SJSA1 (cell line): ENCODE measurements around the gene CLK3. TPM values are rescaled to one million over a fixed set of nuclear protein-coding genes. Genes with fewer than 3 reads are reported as not detected.
"Not testable (repeated sequence)": the region's sequence is repeated elsewhere in the genome, so short reads cannot be mapped to it uniquely, and the experiment has no call there.

Source experiments
- DNase-seq, 2 experiments: peaks; one replicate each; pipeline ENCODE4 v3.0.0-alpha.2; 2015 to 2020; ENCODE audit warnings: low spot score in 2 of 2, low read depth in 1 of 2
- H3K27ac ChIP-seq: fragments of 250-450 bp; sonication (Bioruptor Pico); 2 replicates; pipeline ENCODE4 v1.5.1; 2020; ENCODE audit warnings: mild to moderate bottlenecking, moderate library complexity
- H3K27me3 ChIP-seq: fragments of 250-450 bp; sonication (Bioruptor Pico); replicated peaks from 2 replicates; pipeline ENCODE4 v1.5.1; 2020; ENCODE audit warnings: mild to moderate bottlenecking, moderate library complexity
- H3K36me3 ChIP-seq: fragments of 250-450 bp; sonication (Bioruptor Pico); 2 replicates; pipeline ENCODE4 v1.5.1; 2020; ENCODE audit warnings: mild to moderate bottlenecking
- H3K4me1 ChIP-seq: fragments of 250-450 bp; sonication (Bioruptor Pico); replicated peaks from 2 replicates; pipeline ENCODE4 v1.6.1; 2021; ENCODE audit warnings: mild to moderate bottlenecking
- H3K4me3 ChIP-seq: fragments of 250-450 bp; sonication (Bioruptor Pico); 2 replicates; pipeline ENCODE4 v1.5.1; 2020; ENCODE audit warnings: mild to moderate bottlenecking
- H3K9me3 ChIP-seq: fragments of 250-450 bp; sonication (Bioruptor Pico); replicated peaks from 2 replicates; pipeline ENCODE4 v1.5.1; 2020; ENCODE audit warnings: mild to moderate bottlenecking
- total RNA-seq: library from RNA; depleted of rRNA; stranded (reverse); fragments of >200 nt; shearing (Covaris generic); gene quantifications from 2 replicates; pipeline ENCODE4 v1.2.3, GENCODE V29; 2014

Gene CLK3
- total RNA-seq, 1 experiment from 2014 or later: 57.3 TPM

GRCh38 chr15:74651242-74651741 is 35.7 kb downstream of the CLK3 start:
- DNase-seq: no peak
- Histone ChIP-seq H3K27ac (no peak overlapping the region), H3K27me3 (no peaks in the 10 kb centered on the region), H3K4me3 (no peak overlapping the region), H3K36me3 (peaks cover 30% of the 10 kb centered on the region), H3K9me3 (no peaks in the 10 kb centered on the region), H3K4me1 (peaks cover 14% of the 10 kb centered on the region)

GRCh38 chr15:74653426-74654102 is 37.9 kb downstream of the CLK3 start:
- Histone ChIP-seq H3K27ac (peak overlapping the region; percentile 41; the same call in 1 of the 2 replicates), H3K4me1 (peaks cover 18% of the 10 kb centered on the region)
- peak; percentile 73 to 77 for DNase-seq

GRCh38 chr15:74655424-74655823 is 39.8 kb downstream of the CLK3 start:
- Histone ChIP-seq H3K27me3 (no peaks in the 10 kb centered on the region), H3K4me1 (peaks cover 18% of the 10 kb centered on the region), H3K36me3 (peaks cover 26% of the 10 kb centered on the region), H3K9me3 (no peaks in the 10 kb centered on the region), H3K4me3 (no peak overlapping the region), H3K27ac (no peak overlapping the region)
- DNase-seq: no peak

More at GRCh38 chr15:74653426-74654102, 37.9 kb downstream of the CLK3 start:
- Histone ChIP-seq H3K27me3 (no peaks in the 10 kb centered on the region), H3K4me3 (no peak overlapping the region), H3K36me3 (peaks cover 30% of the 10 kb centered on the region), H3K9me3 (no peaks in the 10 kb centered on the region)

- H3K9me3 ChIP-seq: no peaks in the 10 kb centered on the region
- H3K4me3 ChIP-seq: no peak overlapping the region
- peaks cover 18% of the 10 kb centered on the region for H3K4me1 ChIP-seq
- no peak for DNase-seq
- H3K27ac ChIP-seq: no peak overlapping the region
- H3K27me3 ChIP-seq: no peaks in the 10 kb centered on the region
- H3K36me3 ChIP-seq: peaks cover 17% of the 10 kb centered on the region
Observed at GRCh38 chr15:74656935-74657535, 41.4 kb downstream of the CLK3 start.

- Histone ChIP-seq H3K27ac (no peak overlapping the region), H3K9me3 (no peaks in the 10 kb centered on the region), H3K4me1 (peaks cover 15% of the 10 kb centered on the region), H3K36me3 (peaks cover 13% of the 10 kb centered on the region), H3K4me3 (no peak overlapping the region), H3K27me3 (no peaks in the 10 kb centered on the region)
- no peak for DNase-seq
Observed at GRCh38 chr15:74657846-74658245, 42.2 kb downstream of the CLK3 start.

- not testable (repeated sequence) for DNase-seq, H3K36me3 ChIP-seq, H3K4me1 ChIP-seq, H3K9me3 ChIP-seq, H3K27ac ChIP-seq, H3K27me3 ChIP-seq, H3K4me3 ChIP-seq
Observed at GRCh38 chr15:74661280-74661679, 45.6 kb downstream of the CLK3 start.

GRCh38 chr15:74662064-74662860 is 46.6 kb downstream of the CLK3 start:
- Histone ChIP-seq H3K4me1 (0 out of 2 replicates have a peak, but pooled peaks cover 4% of the 10 kb centered on the region), H3K9me3 (no peaks in the 10 kb centered on the region), H3K27ac (no peak overlapping the region), H3K27me3 (no peaks in the 10 kb centered on the region), H3K36me3 (peaks cover 5% of the 10 kb centered on the region; the same call in 1 of the 2 replicates), H3K4me3 (no peak overlapping the region)
- no peak for DNase-seq

GRCh38 chr15:74663303-74664027 is 47.8 kb downstream of the CLK3 start:
- DNase-seq: no peak
- H3K4me1 ChIP-seq: 0 out of 2 replicates have a peak, but pooled peaks cover 3% of the 10 kb centered on the region
- peaks cover 11% of the 10 kb centered on the region for H3K36me3 ChIP-seq
- no peaks in the 10 kb centered on the region for H3K9me3 ChIP-seq
- H3K4me3 ChIP-seq: no peak overlapping the region
- H3K27me3 ChIP-seq: no peaks in the 10 kb centered on the region
- no peak overlapping the region for H3K27ac ChIP-seq

- H3K4me3 ChIP-seq: no peak overlapping the region
- 0 out of 2 replicates have a peak, but pooled peaks cover 3% of the 10 kb centered on the region for H3K4me1 ChIP-seq
- peaks cover 11% of the 10 kb centered on the region for H3K36me3 ChIP-seq
- no peaks in the 10 kb centered on the region for H3K9me3 ChIP-seq
- H3K27ac ChIP-seq: no peak overlapping the region
- DNase-seq: no peak
- no peaks in the 10 kb centered on the region for H3K27me3 ChIP-seq
Observed at GRCh38 chr15:74664028-74664616, 48.5 kb downstream of the CLK3 start.

GRCh38 chr15:74664670-74665069 is 49.0 kb downstream of the CLK3 start:
- Histone ChIP-seq H3K4me3 (no peak overlapping the region), H3K36me3 (peaks cover 13% of the 10 kb centered on the region), H3K4me1 (0 out of 2 replicates have a peak, but pooled peaks cover 3% of the 10 kb centered on the region), H3K9me3 (no peaks in the 10 kb centered on the region), H3K27ac (no peak overlapping the region), H3K27me3 (no peaks in the 10 kb centered on the region)
- no peak for DNase-seq

GRCh38 chr15:74667975-74668374 is 52.3 kb downstream of the CLK3 start:
- H3K27ac ChIP-seq: no peak overlapping the region
- H3K36me3 ChIP-seq: peaks cover 34% of the 10 kb centered on the region
- no peak for DNase-seq
- 0 out of 2 replicates have a peak, but pooled peaks cover 3% of the 10 kb centered on the region for H3K4me1 ChIP-seq
- H3K4me3 ChIP-seq: no peak overlapping the region
- no peaks in the 10 kb centered on the region for H3K27me3 ChIP-seq
- H3K9me3 ChIP-seq: no peaks in the 10 kb centered on the region

- H3K4me1 ChIP-seq: 0 out of 2 replicates have a peak, but pooled peaks cover 3% of the 10 kb centered on the region
- DNase-seq: no peak
- no peak overlapping the region for H3K27ac ChIP-seq
Observed at GRCh38 chr15:74669627-74670026, 54.0 kb downstream of the CLK3 start.

GRCh38 chr15:74674161-74674560 is 58.5 kb downstream of the CLK3 start:
- Histone ChIP-seq H3K9me3 (no peaks in the 10 kb centered on the region), H3K4me1 (no peaks in the 10 kb centered on the region), H3K27me3 (no peaks in the 10 kb centered on the region), H3K27ac (no peak overlapping the region), H3K36me3 (peaks cover 38% of the 10 kb centered on the region), H3K4me3 (no peak overlapping the region)
- no peak for DNase-seq

More at GRCh38 chr15:74669627-74670026, 54.0 kb downstream of the CLK3 start:
- no peak overlapping the region for H3K4me3 ChIP-seq
- H3K27me3 ChIP-seq: no peaks in the 10 kb centered on the region
- H3K36me3 ChIP-seq: peaks cover 45% of the 10 kb centered on the region
- no peaks in the 10 kb centered on the region for H3K9me3 ChIP-seq
